ENCODE results near the gene SELENON. TPM values are rescaled to one million over a fixed set of nuclear protein-coding genes. Genes with fewer than 3 reads are reported as not detected.
"Not testable (repeated sequence)": the region's sequence is repeated elsewhere in the genome, so short reads cannot be mapped to it uniquely, and the experiment has no call there.

Gene SELENON
- total RNA-seq, 1 donor from 2014 or later: 83.4 TPM

GRCh38 chr1:25833158-25833557 is 33.2 kb downstream of the SELENON start:
- intact Hi-C loops (cut with DNase I): no loop called here
- H3K9me3 ChIP-seq: no peaks in the 10 kb centered on the region
- H3K36me3 ChIP-seq: peaks cover 64% of the 10 kb centered on the region

GRCh38 chr1:25834894-25835293 is 34.9 kb downstream of the SELENON start:
- DNase-seq: no peak
- peaks cover 46% of the 10 kb centered on the region for H3K36me3 ChIP-seq
- H3K27ac ChIP-seq: no peak overlapping the region

More at GRCh38 chr1:25833158-25833557, 33.2 kb downstream of the SELENON start:
- no peak for TF ChIP-seq CTCF (IDR thresholded peaks at IDR 0.05)
- Histone ChIP-seq H3K4me1 (no peaks in the 10 kb centered on the region), H3K4me3 (no peak overlapping the region), H3K27ac (no peak overlapping the region), H3K27me3 (ENCODE audit: low read depth) (no peaks in the 10 kb centered on the region)
- DNase-seq (no peak), ATAC-seq (no peak)

GRCh38 chr1:25836695-25837094 is 36.7 kb downstream of the SELENON start:
- H3K4me1 ChIP-seq: no peaks in the 10 kb centered on the region
- ATAC-seq: no peak
- H3K27me3 ChIP-seq (ENCODE audit: low read depth): no peaks in the 10 kb centered on the region
- intact Hi-C loops (cut with DNase I): no loop called here
- H3K4me3 ChIP-seq: no peak overlapping the region
- no peak for DNase-seq
- H3K27ac ChIP-seq: no peak overlapping the region
- H3K36me3 ChIP-seq: peaks cover 28% of the 10 kb centered on the region
- no peak for TF ChIP-seq CTCF (IDR thresholded peaks at IDR 0.05)
- H3K9me3 ChIP-seq: no peaks in the 10 kb centered on the region

More at GRCh38 chr1:25834894-25835293, 34.9 kb downstream of the SELENON start:
- no peak for ATAC-seq
- Histone ChIP-seq H3K4me1 (no peaks in the 10 kb centered on the region), H3K9me3 (no peaks in the 10 kb centered on the region), H3K27me3 (ENCODE audit: low read depth) (no peaks in the 10 kb centered on the region), H3K4me3 (no peak overlapping the region)
- TF ChIP-seq CTCF (IDR thresholded peaks at IDR 0.05): no peak
- intact Hi-C loops (cut with DNase I): no loop called here

GRCh38 chr1:25837262-25837875 is 37.4 kb downstream of the SELENON start:
- Histone ChIP-seq H3K27ac (no peak overlapping the region), H3K36me3 (peaks cover 22% of the 10 kb centered on the region), H3K9me3 (no peaks in the 10 kb centered on the region), H3K27me3 (ENCODE audit: low read depth) (no peaks in the 10 kb centered on the region), H3K4me1 (no peaks in the 10 kb centered on the region), H3K4me3 (no peak overlapping the region)
- intact Hi-C loops (cut with DNase I): no loop called here
- DNase-seq (no peak), ATAC-seq (peak in 1 of 2 donors; percentile 64)
- TF ChIP-seq CTCF (IDR thresholded peaks at IDR 0.05): peak; percentile 40

GRCh38 chr1:25839808-25840207 is 39.8 kb downstream of the SELENON start:
- H3K4me1 ChIP-seq; H3K36me3 ChIP-seq; ATAC-seq; H3K9me3 ChIP-seq; intact Hi-C loops (cut with DNase I); H3K4me3 ChIP-seq; H3K27me3 ChIP-seq (ENCODE audit: low read depth); DNase-seq; H3K27ac ChIP-seq: not testable (repeated sequence)

GRCh38 chr1:25843483-25843882 is 43.5 kb downstream of the SELENON start:
- ATAC-seq (no peak), DNase-seq (no peak)
- Histone ChIP-seq H3K4me3 (no peak overlapping the region), H3K27me3 (ENCODE audit: low read depth) (no peaks in the 10 kb centered on the region), H3K4me1 (no peaks in the 10 kb centered on the region), H3K36me3 (no peaks in the 10 kb centered on the region), H3K9me3 (no peaks in the 10 kb centered on the region), H3K27ac (no peak overlapping the region)
- TF ChIP-seq CTCF (IDR thresholded peaks at IDR 0.05): no peak
- intact Hi-C loops (cut with DNase I): no loop called here
